ENCODE measurements around the gene MTMR12. TPM values are rescaled to one million over a fixed set of nuclear protein-coding genes. Genes with fewer than 3 reads are reported as not detected.

The MTMR12 gene
- total and polyA plus RNA-seq, 2 of the 4 experiments (the other 2 are of a cell fraction), result 11.1 to 21.3 TPM

- in situ Hi-C loops (cut with MboI; ENCODE audit: low sequenced_read_pairs), result no loop called here
- no peak overlapping the region for H3K56ac ChIP-seq (ENCODE audit: extremely low read depth, insufficient read depth, low read length)
Measured at GRCh38 chr5:32182463-32183063, 130.2 kb downstream of the MTMR12 start.

More at GRCh38 chr5:32182463-32183063, 130.2 kb downstream of the MTMR12 start:
- BruUV-seq (replicated peaks), result no TSS peak
- Histone ChIP-seq H2AK9ac (replicated peaks; ENCODE audit: low read depth, low read length, poor library complexity) (no peak overlapping the region), H3K9me1 (ENCODE audit: insufficient read depth, low read length) (no peaks in the 10 kb centered on the region), H3K4me1 (ENCODE audit: control insufficient read depth, insufficient read depth, low read length) (no peaks in the 10 kb centered on the region), H4K91ac (ENCODE audit: insufficient read depth, low read depth, low read length) (no peak overlapping the region), H3K9me3 (ENCODE audit: control insufficient read depth, insufficient read depth, low read length) (no peaks in the 10 kb centered on the region; the same call in 1 of the 2 replicates), H3K79me1 (ENCODE audit: low read depth in 1 of 2, low read length in 2 of 2) (no peaks in the 10 kb centered on the region), H2BK15ac (ENCODE audit: low read depth, low read length) (no peak overlapping the region), H3K4me3 (ENCODE audit: insufficient read depth, low read depth, low read length) (no peak overlapping the region), H2BK5ac (ENCODE audit: low read depth, low read length, poor library complexity, severe bottlenecking) (no peak overlapping the region), H3K14ac (replicated peaks; ENCODE audit: low read depth, low read length) (no peak overlapping the region), H2AFZ (replicated peaks; ENCODE audit: low read length, poor library complexity) (peak overlapping the region; percentile 8), H3K18ac (ENCODE audit: low read depth, low read length) (no peak overlapping the region), H2AK5ac (ENCODE audit: low read depth, low read length) (no peak overlapping the region), H3K27me3 (ENCODE audit: control insufficient read depth, insufficient read depth, low read length) (no peaks in the 10 kb centered on the region), H3K36me3 (ENCODE audit: control insufficient read depth, insufficient read depth, low read length) (no peaks in the 10 kb centered on the region), H4K5ac (ENCODE audit: low read depth, low read length) (no peak overlapping the region), H4K20me1 (ENCODE audit: insufficient read depth, low read length) (no peaks in the 10 kb centered on the region), H3K4ac (ENCODE audit: low read depth, low read length) (no peak overlapping the region), H3K27ac (ENCODE audit: insufficient read depth, low read length) (no peak overlapping the region), H3K23ac (ENCODE audit: low read depth, low read length) (no peak overlapping the region), H2BK120ac (ENCODE audit: low read depth, low read length) (no peak overlapping the region), H2BK20ac (ENCODE audit: low read depth, low read length) (no peak overlapping the region), H4K8ac (ENCODE audit: low read depth in 2 of 2, low read length in 2 of 2) (no peak overlapping the region), H3K9ac (ENCODE audit: low read depth, low read length) (no peak overlapping the region), H3K4me2 (ENCODE audit: low read depth, low read length) (no peak overlapping the region)
- DNase-seq, result no peak
- ChIA-PET POLR2A (ENCODE audit: unreplicated experiment) (no interaction called here), CTCF (no interaction called here)
- TF ChIP-seq RAD21 (IDR thresholded peaks at IDR 0.05; ENCODE audit: low read length) (no peak), USF2 (IDR thresholded peaks at IDR 0.05; ENCODE audit: low read depth, low read length) (no peak), FOS (IDR thresholded peaks at IDR 0.05; ENCODE audit: low read depth, low read length) (no peak), BHLHE40 (IDR thresholded peaks at IDR 0.05; ENCODE audit: low read depth, low read length) (no peak), CEBPB (IDR thresholded peaks at IDR 0.05; ENCODE audit: low read depth, low read length) (no peak), MXI1 (IDR thresholded peaks at IDR 0.05; ENCODE audit: borderline replicate concordance, low read depth, low read length) (no peak), MAZ (IDR thresholded peaks at IDR 0.05; ENCODE audit: borderline replicate concordance, low read depth, low read length) (no peak), MAFK (IDR thresholded peaks at IDR 0.05; ENCODE audit: low read depth, low read length) (no peak), SMC3 (IDR thresholded peaks at IDR 0.05; ENCODE audit: low read depth, low read length) (no peak)
- WGBS, 2 experiments (ENCODE audit: extremely low coverage in 2 of 2, insufficient read length in 1 of 2), result 83% methylated on average over 2 of the region's 5 CpGs; no CpG with 5 or more reads in 1 of the 2 experiments
- intact Hi-C loops (cut with micrococcal nuclease), result no loop called here
- dilution Hi-C loops (cut with HindIII; ENCODE audit: low sequenced_read_pairs, unreplicated experiment), result no loop called here
- no peak for ATAC-seq (ENCODE audit: low read depth)

Small RNAs within 50 kb of the gene (microRNA-seq; reads per million reads assigned to microRNA genes)
- gene RNU6-1079P (ENCODE audit: insufficient read depth, insufficient read length) (not detected), gene RNU6-378P (ENCODE audit: insufficient read depth, insufficient read length) (not detected)

Small RNAs within 50 kb of the gene (small RNA-seq; reads per million reads assigned to genes)
- gene RNU6-1079P (0.04 to 19.3 (median 0.49) reads per million in 5 experiments), gene RNU6-378P (0.35 to 66.3 (median 2.5) reads per million in 5 experiments)

Other genes with a start within 250 kb of the MTMR12 start
- 38.2 and 59.7 TPM in 2 replicates for gene GOLPH3, start 138.6 kb downstream of the MTMR12 start, total RNA-seq (2012; rRNA removed)
- 32.9 and 41.3 TPM in 2 replicates for gene GOLPH3, start 138.6 kb downstream of the MTMR12 start, polyA plus RNA-seq (2012; rRNA removed)
- gene ZFR, start 131.8 kb upstream of the MTMR12 start, total RNA-seq (2012; rRNA removed), result 81.4 and 88.0 TPM in 2 replicates
- gene ZFR, start 131.8 kb upstream of the MTMR12 start, polyA plus RNA-seq (2012; rRNA removed), result 30.4 and 31.1 TPM in 2 replicates

Measured in IMR-90 (cell line).